B cell (primary cell): ENCODE measurements around the gene LYPD3.

ENCODE experiments used
- CTCF ChIP-seq: fragments of 200-600 bp; IDR thresholded peaks from one replicate; pipeline ENCODE4 v1.8.0; 2022; ENCODE audit warnings: antibody characterized with exemption, mild to moderate bottlenecking
- EZH2 ChIP-seq: IDR thresholded peaks from 2 replicates; pipeline ENCODE4 v1.6.1; 2012; ENCODE audit warnings: borderline replicate concordance, low read depth, mild to moderate bottlenecking, moderate library complexity, low read length; ENCODE audit not compliant: insufficient read depth, poor library complexity, severe bottlenecking

GRCh38 chr19:43490759-43491158 lies 25.4 kb upstream of the LYPD3 start:
- TF ChIP-seq CTCF (no peak), EZH2 (no peak)
